GM19372 (cell line): ENCODE data around the gene LURAP1L.

Experiments
- ATAC-seq: cut with Tn5 transposase; IDR thresholded peaks from one replicate; pipeline ENCODE4 v1.9.1; 2021; ENCODE audit warnings: mild to moderate bottlenecking, low read depth, moderate library complexity; ENCODE audit not compliant: unreplicated experiment

The LURAP1L gene

GRCh38 chr9:12811935-12812334 lies 37.1 kb downstream of the LURAP1L start:
- ATAC-seq, result no peak

GRCh38 chr9:12812710-12813109 lies 37.9 kb downstream of the LURAP1L start:
- no peak for ATAC-seq

DNA sequence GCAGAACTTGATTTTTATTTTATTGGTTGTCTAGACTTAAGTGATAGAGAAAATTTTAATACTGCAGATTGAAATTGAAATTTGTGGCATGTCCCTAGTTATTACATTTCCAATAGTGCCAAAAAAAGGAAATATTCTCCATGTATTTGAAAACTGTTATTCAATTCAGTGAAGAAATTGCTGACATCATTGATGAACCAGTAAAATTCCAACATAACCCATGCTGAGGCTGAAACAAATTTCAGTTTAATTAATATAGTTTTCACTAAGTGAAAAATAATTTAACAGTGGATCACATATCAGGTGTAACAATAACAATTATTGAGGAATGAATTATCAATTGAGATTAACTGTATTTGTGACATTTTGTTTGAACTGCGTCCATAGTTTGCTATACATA lies 38.7 kb downstream of the LURAP1L start:
- no peak for ATAC-seq

- ATAC-seq, result no peak
Measured at GRCh38 chr9:12813960-12814876, 39.4 kb downstream of the LURAP1L start.

- no peak for ATAC-seq
Measured at GRCh38 chr9:12814877-12815237, 40.0 kb downstream of the LURAP1L start.

DNA sequence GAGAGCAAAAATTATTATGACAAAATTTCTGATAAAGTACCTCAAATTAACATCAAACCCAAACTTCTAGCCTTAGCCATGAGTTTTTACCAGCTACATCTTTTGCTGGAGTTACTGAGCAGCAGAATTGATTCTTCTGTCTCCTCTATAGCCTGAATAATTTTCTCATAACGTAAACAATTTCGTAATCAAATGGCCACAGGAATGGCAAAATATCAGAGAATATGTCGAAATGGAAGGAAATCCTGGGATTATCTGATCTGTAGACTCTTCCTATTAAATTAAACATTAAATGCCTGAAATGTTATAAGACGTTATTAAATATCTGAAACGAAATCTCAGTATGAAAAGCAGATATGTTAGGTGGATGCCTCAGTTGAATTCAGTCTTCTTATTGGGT lies 41.1 kb downstream of the LURAP1L start:
- no peak for ATAC-seq

GRCh38 chr9:12816656-12817101 lies 41.9 kb downstream of the LURAP1L start:
- no peak for ATAC-seq

GRCh38 chr9:12817702-12818101 lies 42.9 kb downstream of the LURAP1L start:
- no peak for ATAC-seq

GRCh38 chr9:12818431-12819000 lies 43.7 kb downstream of the LURAP1L start:
- no peak for ATAC-seq

GRCh38 chr9:12819436-12820185 lies 44.8 kb downstream of the LURAP1L start:
- ATAC-seq, result no peak

GRCh38 chr9:12822111-12822510 lies 47.3 kb downstream of the LURAP1L start:
- ATAC-seq, result no peak

DNA sequence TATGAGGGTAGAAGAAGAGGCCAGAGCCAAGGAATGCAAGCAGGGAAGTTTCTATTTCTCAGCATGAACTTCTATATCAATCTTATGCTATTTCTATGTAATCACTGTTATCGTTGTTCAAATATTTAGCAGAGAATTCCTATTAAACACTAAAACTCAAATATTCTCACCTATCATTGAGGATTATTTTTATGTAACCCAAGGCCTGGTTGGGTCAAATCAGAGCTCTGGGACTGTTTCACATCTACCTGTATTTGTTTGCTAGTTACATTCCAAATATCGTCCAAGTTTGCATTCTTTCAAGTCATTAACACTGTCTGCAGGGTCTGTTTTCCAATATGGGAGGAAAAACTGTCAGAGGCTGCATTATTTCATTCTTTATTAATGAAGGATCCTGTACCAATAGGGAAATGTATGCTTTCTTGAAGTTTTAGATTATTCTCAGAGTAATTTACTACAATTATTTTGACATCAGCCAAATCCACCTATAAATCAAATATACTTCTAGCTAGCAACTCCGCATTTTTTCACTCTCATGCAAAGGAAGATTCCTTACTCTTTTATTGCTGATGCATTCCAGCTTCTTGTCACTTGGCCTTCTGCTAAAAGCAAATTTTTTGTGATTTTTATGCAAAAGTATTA lies 52.2 kb downstream of the LURAP1L start:
- no peak for ATAC-seq

GRCh38 chr9:12833701-12834100 lies 58.9 kb downstream of the LURAP1L start:
- ATAC-seq, result no peak

GRCh38 chr9:12838546-12838945 lies 63.7 kb downstream of the LURAP1L start:
- no peak for ATAC-seq

DNA sequence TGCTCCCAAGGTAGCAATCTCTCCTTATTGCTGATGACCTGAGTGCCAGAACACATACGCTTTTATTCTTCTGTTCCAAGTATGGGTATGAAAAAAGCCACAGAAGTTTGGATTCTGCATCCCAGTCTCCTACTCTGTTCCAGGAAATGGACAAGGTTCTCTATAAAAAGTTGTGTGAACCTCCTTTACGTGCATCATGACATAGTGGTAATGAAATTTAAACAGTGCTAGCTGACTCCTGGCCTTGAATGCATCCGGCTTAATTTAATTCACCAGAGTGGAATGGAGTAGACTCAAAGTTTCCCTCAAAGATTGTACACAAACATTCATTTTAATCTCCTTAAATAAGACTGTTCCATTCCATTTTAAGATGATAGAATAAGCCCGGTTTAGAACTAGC lies 68.9 kb downstream of the LURAP1L start:
- no peak for ATAC-seq

DNA sequence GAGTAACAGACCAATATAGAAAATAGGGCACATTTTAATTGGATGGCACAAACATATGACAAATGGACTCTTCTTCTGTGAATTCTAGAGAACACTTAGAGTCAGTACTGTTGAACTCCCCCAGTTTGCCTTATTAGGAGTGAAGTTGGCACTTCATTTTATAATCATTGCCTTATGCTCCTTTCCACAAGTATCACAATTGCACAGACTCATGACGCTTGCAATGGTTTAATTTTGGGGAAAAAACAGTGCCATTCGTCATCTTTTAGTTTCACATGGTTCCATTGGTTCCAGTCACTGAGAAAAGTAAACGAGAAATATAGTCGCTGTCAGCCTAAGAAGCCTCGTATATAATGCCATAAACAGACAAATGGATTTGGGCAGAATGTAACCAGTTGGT lies 71.2 kb downstream of the LURAP1L start:
- ATAC-seq, result no peak

- no peak for ATAC-seq
Measured at GRCh38 chr9:12847561-12847960, 72.7 kb downstream of the LURAP1L start.

GRCh38 chr9:12849486-12850003 lies 74.7 kb downstream of the LURAP1L start:
- ATAC-seq, result no peak

DNA sequence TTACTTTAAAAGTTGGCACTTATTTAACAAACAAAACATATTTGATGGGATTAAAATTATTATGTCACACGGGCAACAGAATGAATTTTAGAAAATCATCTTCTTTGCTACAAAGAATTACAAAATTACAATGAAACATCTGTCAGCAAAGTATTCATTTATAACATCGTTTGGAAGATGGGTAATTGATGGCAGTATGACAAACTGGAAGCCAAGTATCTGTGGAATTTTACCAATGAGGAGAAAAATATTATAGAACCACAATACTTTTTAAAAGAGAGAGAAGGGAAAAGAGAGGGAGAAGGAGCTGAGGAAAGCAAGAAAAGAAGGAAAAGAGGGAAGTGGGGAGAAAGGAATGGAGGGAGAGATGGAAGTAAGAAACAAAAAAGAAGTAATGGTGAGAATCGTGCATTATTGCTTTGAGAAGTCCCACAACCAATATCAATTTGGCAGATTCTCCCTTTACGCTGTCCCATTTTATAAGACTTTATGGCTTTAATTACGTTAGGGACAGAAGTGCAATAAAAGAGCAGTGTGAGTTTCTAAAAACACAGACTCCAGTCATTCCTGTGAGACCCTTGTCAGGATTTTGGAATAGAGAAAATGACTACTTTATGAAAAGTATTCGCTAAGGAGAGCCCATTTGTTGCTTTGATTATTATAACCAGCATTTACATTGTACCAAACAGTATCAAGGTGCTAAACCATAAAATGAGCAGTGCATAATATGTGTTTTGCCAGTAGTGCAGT lies 76.7 kb downstream of the LURAP1L start:
- no peak for ATAC-seq

- no peak for ATAC-seq
Measured at GRCh38 chr9:12853051-12853450, 78.2 kb downstream of the LURAP1L start.
